ENCODE results near the gene TGM1.
A peak's percentile ranks its signal among the peaks of the same experiment; 100 is the strongest.
"Not testable (repeated sequence)": the region's sequence is repeated elsewhere in the genome, so short reads cannot be mapped to it uniquely, and the experiment has no call there.

The TGM1 gene

DNA sequence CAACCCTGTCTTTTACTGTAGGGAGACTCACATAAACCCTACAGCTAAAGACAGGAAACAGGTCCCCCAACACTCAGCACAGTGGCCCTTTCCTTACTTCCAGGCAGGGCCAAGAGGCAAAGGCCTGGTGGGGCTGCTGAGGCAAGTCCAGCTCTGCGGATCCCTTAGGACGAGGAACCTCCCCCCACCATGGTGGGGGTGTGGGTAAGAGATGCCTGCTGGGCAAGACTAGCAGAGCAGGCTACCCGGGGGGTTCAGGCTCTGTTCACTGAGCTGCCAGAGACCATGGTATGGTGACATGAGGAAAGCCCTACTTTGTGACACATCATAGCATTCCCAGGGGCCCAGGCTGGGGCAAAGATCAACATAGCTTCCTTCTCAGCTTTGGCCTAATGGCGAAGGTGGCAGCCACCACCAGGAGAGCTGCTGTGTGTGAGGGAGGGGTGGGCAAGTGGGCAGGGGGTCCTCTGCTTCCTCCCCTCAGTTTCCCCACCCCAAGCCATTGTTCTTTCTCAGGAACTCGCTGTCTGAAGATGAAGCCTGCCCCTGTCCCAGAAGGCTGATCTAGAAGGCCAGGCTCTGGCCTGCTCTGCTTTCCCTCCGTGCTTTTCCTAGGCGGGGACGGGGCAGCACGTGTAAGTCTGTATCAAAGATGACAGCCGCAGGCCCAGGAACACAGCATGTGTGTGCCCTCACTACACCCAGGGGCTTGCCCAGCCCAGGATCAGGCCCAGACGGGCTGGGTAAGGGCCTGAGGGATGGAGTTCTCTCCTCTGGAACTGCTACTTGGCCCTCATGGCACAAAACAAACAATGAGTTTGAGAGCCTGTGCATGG, 10.5 kb downstream of the TGM1 start:
- no peak for DNase-seq

DNA sequence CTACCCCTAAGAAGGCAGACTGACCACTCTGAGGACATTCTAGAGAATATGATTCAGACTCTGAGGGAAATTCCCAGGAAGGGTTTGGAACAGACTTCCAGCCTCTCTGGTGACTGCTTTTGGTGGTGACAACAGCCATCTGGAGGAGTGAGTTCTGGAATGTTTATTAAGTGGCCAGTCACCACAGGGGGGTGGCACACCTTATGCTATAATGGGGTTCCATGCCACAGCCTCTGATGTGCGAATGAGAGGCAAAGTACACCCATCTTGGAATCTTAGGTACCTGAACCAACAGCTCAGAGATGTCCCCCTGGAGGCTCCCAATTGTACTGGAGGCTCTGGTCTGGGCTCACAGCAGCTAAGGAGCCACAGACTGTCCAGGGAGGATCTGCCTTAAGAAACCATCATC, 11.1 kb downstream of the TGM1 start:
- no peak for DNase-seq

DNA sequence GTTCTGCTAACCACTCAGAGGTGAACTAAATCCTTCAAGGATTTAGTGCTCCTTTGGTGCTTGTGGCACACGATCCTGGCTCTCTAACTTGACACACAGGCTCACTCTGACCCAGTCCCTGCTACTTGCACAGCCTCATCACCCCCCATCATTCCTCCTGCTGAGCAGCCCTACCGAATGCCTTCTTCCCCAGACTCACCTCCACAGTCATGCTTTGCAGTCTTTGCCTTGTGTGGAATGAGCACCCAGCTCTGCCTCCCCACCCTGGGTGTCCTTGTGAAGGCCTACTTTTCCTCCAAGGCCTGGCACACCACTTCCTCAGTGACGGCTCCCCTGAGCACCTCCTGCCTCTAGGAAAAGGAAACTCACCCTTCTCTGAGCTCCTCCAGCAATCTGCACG, 12.6 kb downstream of the TGM1 start:
- DNase-seq: no peak

DNA sequence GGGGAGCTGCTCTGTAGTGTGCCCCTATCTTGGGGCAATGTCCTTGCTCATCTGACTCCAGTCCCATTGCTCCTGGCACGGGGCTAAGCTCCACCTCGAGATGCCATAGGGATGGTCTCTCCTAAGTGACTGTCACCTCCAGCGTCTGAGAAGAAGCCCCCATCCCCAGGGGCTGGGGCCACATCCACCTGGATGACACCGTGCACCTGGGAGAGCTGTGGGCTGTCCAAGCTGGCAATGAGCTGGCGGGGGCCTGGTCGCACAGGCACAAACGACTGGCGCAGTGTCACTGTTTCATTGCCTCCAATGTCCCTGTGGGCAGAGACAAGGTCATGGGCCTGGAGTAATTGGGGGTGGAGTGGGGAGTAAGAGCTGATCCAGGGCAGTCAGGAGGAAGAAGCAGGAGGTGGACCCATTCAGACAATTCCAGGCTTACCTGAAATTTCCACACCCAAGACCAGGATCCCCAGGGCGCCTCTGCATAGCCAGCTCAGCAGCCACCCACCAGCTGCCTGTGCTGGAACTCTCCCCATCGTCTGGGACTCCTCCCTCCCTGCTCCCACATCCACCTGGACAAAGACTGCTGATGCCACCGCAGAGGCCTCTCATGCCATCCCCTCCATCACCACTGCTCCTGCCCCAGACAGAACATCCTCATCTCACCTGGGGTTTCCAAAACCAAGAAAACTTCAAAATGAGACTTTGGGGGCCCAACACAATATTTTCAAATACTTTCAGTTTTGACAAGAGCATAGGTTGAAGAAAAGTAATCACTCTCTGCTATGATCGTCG, 13.6 kb downstream of the TGM1 start:
- no peak for DNase-seq

DNA sequence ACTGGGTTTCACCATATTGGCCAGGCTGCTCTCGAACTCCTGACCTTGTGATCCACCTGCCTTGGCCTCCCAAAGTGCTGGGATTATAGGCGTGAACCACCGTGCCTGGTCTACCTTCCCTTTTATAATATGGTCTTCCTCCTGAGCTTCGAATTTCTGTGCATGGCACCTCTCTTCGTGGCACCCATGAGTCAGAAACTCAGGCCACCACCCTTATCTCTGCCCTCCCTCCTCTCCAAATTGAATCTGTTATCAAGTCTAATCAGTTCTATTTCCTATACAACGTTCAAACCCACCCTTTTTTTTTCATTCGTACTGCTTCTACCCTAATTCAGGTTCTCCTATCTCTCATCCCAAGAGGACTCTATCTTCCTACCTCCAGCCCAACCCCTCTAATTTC, 15.6 kb downstream of the TGM1 start:
- no peak for DNase-seq

DNA sequence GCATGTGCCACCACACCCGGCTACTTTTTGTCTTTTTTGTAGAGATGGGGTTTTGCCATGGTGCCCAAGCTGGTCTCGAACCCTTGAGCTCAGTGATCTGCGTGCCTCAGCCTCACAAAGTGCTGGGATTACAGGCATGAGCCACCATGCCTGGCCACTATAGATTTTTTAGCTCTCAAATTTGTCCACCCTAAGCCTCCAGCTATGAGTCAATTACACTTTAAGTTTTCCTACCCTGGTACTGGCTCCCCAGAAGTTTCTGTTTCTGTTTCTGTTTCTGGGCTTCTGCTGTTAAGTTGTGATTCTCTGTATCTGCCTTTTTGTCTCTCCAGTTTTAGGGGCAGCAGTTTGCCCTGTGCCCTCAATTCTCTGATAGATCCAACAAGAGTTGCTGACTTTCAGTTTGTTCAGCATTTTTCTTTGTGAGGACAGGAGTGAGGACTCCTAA, 16.2 kb downstream of the TGM1 start:
- DNase-seq: peak; percentile 6

DNA sequence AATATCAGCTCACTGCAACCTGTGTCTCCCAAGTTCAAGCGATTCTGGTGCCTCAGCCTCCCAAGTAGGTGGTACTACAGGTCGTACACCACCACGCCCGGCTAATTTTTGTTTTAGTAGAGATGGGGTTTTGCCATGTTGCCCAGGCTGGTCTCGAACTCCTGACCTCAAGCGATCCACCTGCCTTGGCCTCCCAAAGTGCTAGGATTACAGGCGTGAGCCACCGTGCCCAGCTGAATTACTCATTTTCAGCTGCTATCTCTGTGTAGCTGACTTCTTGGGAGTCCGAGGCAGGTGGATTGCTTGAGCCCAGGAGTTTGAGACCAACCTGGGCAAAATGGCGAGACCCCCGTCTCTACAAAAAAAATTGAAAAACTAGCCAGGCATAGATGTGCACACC, 17.6 kb downstream of the TGM1 start:
- not testable (repeated sequence) for DNase-seq

DNA sequence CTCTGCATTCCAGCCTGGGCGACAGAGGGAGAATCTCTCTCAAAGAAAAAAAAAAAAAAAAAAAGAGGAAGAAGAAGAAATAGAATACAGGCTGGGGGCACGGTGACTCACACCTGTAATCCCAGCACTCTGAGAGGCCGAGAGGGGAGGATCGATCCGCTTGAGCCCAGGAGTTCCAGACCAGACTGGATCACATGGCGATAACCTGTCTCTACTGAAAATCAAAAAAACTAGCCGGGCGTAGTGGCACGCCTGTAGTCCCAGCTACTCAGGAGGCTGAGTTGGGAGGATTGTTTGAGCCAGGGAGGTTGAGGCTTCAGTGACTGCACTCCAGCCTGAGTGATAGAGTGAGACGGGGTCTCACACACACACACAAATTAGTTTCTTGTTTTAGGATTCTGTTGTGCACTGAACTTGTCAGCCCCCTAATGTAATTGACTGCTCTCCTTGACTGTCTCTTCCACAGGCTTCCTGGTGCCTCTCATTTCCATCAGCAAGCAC, 19.6 kb downstream of the TGM1 start:
- no peak for DNase-seq

DNA sequence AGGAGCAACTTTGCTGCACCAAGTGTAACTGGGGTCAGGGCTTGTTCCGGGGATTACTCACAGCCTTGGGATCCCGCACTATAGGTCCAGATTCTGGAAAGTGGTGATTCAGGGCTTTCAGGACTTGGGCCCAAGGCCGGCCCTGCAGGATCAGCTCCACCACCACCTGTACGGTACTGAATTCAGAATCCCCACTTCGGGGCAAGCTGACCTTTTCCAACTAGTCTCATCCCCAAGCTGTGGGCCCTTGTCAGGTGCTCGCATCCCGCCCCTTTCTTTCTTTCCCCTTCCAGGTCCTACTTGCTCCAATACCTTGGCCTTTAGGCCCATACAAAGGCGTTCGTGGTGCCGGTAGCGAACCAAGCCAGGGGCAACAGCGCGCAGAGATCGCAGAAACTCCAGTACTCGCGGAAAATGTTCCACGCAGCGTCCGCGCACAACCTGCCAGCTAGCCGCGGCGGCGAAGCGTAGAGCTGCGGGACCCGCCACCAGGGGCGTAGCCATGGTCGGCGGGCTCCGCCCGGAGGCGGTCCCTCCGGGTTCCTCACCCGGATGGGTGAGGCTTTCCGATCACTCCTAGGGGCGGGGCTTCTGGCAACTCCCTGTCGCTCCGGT, 21.0 kb downstream of the TGM1 start:
- peak; percentile 94 for DNase-seq

DNA sequence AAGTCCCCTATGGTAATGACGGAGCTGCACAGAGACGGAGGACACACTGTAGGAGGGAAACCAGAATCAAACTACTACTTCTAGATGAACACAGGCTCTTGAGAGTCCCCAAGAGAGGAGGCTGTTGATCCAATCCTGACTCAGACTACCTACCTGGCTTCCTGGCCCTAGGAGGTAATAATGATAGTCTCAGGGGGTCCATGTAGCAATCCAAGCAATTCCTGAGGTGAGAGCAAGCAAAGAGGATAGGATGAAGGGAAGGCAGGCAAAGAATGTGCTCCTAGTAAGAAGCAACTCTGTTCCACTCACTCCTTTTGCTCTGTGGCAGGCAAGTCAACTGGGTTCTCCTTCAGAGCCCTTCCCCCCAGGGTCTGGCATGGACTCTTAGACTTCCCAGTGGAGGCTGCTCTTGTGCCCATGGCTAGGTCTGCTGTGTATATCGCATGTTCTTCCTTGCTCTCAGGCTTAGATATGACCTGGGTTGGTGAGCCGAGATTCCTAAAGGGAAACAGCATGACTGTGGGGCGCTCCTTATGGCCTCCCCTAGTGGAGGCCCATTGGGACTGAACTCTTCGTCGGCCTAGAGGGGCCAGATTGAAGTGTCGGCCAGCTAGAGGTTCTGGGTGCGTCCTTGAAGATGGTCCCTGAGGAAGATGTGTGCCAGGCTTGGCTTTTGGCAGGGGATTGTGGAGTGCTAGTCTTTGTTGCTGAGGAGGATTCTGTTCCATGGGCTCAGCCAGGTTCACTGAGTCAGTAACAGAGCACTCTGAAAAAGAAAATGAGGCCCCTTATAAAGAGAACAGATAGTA, 22.7 kb downstream of the TGM1 start:
- no peak for DNase-seq

DNA sequence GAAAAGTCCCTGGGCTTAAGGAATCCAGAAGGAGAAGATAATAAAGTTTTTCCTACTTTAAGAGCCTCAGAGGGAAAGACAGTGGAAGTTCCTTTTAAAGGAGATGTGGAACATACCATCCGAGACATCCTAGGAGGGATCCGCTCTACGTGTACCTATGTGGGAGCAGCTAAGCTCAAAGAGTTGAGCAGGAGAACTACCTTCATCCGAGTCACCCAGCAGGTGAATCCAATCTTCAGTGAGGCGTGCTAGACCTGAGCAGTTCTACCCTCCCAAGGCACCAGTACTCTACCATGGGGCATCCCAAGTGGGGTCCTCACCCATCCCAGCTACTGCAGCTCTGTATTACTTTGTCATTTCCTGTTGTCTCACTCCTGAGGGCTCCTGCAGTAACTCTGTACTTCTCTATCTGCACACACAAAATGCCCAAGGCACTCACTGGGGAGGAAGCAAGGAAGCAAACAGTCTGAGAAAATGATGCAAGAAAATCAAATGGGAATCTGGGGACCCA, 24.4 kb downstream of the TGM1 start:
- no peak for DNase-seq

DNA sequence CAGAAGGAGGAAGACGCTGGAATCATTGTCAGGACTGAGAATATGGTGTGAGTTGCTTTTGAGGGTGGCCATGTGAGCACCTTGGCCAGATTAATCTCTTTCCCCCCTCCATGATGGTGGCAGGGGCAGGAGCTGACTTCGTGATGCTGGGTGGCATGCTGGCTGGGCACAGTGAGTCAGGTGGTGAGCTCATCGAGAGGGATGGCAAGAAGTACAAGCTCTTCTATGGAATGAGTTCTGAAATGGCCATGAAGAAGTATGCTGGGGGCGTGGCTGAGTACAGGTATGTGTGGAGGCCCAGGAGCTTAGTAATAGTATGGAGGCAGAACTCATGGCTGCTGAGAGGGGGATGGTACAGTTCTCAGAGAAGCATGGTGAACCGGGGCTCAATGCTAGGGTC, 24.9 kb downstream of the TGM1 start:
- DNase-seq: no peak

DNA sequence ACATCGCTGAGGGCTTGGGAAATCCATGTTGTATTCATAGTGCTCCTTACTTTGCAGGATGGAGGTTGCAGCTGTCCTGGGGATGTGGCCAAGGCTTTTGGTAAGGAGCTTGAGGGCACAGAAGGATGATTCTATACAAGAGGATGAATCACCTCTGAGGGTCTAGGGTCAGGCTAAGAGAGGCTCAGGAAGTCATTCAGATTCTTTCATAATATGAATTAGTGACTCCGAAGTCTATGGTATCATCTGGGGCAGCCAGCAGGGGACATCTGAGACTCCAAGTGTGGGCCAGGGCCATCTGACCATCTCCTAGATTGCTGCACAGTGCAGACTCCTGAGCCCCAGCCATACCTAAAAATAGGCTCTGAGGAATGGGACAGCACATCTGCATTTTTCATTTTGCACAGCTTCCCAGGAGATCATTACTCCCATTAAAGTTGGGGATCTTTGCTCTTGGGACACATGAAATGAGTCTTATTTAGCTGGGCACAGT, 25.5 kb downstream of the TGM1 start:
- no peak for DNase-seq

DNA sequence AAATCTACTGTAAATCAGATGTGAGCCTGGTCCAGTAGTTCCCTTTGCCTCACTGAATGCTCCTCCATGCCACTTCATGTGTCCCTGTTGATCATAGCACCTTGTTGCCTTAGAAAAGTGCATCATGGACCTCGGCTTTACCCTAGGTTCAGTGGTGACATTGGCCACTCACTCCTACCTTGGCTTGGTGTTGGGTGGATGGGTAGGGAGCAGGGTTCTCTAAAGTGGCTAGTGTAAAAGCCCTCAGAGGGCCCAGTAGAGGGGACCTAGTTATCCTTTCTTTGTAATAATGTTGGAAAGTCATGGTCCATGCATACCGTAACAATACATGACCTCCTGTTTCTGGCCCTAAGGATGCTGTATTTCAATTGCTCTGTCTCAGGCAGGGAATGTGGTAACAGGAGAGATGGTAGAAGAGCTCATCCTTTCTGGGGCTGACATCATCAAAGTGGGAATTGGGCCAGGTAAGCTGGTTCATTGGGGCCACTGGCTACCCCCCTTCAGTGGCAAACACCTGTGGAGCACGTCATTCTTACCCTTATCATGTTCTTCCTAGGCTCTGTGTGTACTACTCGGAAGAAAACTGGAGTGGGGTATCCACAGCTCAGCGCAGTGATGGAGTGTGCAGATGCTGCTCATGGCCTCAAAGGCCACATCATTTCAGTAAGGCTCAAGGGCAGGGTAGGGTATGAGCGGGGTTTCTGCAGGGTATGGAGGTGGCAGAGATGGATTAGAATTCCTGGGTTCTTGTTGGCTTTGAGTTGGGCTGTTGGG, 26.1 kb downstream of the TGM1 start:
- no peak for DNase-seq

DNA sequence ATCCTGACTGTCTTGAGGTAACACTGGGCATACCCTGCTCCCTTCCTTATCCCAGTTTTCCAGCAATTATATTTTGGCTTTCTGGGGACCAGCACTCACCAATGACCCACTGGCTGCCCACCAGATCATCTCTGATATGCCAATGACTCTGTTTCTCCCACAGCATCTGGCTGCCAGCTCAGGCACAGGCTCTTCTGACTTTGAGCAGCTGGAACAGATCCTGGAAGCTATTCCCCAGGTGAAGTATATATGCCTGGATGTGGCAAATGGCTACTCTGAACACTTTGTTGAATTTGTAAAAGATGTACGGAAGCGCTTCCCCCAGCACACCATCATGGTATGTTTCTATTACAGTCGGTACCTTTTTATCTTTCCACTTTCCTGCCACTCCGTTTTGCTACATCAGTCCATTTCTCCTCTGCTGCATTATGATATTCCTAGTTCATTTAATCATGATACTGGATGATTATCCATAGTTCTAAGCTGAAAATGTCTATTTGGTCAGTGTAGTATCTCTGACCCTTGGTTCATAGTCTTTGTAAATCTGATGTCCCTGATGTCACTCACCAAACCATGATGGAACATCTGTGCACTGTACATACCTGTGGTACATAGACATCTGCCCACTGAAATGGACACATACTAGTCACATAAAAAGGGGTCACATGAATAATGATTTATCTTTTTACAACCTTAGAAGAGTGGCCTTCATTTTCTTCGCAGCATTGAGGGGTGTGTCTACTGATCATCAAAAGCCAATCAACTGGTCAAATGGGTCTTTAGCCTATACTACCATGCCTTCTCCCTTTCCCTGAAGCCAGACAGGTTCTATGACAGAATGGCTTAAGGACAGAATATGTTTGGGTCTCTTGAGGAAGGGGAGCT, 26.9 kb downstream of the TGM1 start:
- no peak for DNase-seq

DNA sequence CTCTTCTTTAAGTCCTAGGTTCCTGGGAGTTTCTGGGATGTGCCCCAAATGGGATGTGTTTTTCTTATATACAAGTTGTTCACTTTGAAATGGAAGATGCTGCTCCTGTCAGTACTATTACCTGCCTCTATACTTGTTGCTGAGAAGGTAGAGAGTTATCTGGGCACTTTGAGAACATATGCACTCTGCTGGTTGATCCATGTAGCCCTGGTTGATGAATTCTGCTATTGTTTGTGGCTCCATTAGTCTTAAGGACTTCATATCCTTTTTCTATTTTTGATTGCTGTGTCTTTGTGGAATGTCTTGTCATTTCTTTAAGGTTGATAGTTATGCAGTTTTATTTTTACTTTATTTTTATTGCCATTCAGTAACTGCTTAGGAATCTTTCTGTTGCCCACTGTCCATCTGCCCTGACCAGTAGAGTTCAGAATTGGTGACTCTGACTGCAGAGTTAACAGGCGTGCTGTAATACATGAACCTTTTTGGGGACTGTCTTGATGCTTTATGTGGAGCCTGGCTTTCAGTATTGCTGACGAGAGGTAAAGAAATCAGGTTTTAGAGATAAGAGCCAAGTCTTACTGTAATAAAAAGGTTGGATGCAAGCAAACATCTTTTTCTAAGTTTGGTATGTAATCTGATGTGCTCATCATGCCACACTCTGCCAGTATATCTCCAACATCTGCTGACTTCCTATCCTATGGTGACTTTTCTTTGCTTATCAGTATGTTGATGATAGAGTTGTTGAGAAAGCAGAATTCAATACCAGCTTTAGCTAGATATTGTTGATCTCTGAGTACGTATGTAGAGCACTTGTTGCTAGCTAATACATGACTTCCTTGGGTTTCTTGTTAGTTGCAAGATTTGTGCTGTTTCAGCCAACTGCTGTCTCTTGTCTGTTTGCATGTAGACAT, 28.6 kb downstream of the TGM1 start:
- no peak for DNase-seq

DNA sequence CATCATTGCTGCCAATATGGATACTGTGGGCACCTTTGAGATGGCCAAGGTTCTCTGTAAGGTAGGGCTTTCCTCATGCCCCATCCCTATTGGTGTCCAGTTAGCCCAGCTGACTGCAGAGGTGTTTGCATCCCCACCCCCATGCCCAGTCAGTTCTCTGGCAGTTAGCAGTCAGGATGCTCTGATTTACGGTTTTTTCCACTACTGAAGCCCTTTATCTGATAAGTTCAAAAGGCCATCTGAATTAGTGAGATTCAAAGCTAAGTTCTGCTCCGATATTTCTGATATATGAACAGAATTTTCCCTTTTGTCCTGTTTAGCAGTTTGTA, 29.5 kb downstream of the TGM1 start:
- no peak for DNase-seq

DNA sequence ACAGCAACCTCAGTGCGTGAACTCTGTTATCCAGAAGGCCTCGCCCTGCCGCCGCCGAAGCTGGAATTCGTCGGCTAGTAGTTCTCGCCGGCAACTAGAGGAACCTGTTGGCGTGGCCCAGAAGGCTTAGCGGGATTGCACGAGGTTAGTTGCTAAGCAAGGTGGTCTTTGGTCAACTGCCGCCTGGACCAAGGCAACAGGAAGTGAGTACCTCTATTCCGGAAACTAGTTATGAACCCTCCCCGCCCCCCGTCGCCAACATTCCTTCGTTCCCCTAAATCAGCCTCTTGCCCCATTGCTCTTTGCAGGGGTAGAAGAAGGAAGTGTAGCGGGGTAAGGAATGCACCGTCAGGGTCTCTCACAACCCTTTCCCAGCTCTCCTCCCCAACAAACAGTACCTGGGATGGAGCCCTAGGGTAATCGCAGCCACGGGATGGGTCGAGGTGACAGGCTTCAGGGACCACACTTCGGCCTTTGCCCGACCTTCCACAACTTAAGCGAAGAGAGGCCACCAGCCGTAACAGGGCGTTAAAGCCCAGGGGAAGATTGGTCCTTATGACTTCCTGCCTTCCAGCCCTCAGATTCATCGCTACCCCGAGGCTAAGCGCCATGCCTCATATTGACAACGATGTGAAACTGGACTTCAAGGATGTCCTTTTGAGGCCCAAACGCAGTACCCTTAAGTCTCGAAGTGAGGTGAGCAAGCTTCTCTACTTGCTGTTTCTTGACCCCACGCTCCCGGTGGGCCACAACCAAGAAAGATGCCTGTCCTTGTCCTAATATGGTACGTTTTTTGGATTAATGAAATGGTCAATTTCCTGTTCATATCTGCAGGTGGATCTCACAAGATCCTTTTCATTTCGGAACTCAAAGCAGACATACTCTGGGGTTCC, 30.1 kb downstream of the TGM1 start, which contains the start of gene GMPR2:
GMPR2 (plus strand) TSS at position 285 of the 893 bp plus-strand sequence; CDS start at position 610, 325 bp downstream.
- DNase-seq: no peak

All from activated CD4-positive, alpha-beta T cell treated with anti-CD3 and anti-CD28 coated beads, Interleukin-2, amount 50 U/mL, for 1 hour (primary cell).